A549 (cell line): Measurements from ENCODE around the gene USP9X. TPM values are rescaled to one million over a fixed set of nuclear protein-coding genes. Genes with fewer than 3 reads are reported as not detected.

Source experiments
- ATAC-seq, 2 experiments: fragments of 200-7000 bp in 1 of 2; fragments of >200 bp in 1 of 2; cut with Nextera tagmentation in 1 of 2; cut with Tn5 transposase in 1 of 2; 3 replicates each; pipeline versions ENCODE4 v1.8.0 to v1.9.1; 2018 to 2020; ENCODE audit warnings: mild to moderate bottlenecking in 1 of 2, moderate library complexity in 1 of 2
- CTCF ChIA-PET: fragments of 300-600 bp; sonication (Branson Sonifier 250); formaldehyde crosslinking; extraction: SDS; loops from one replicate; lab custom pipeline; 2021; ENCODE audit warnings: antibody characterized with exemption, inconsistent platforms; lab: Yijun Ruan, JAX
- POLR2A ChIA-PET: fragments of 350-600 bp; formaldehyde crosslinking; extraction: SDS; loops from one replicate; lab custom pipeline; 2021; ENCODE audit warnings: antibody characterized with exemption, inconsistent platforms; lab: Yijun Ruan, JAX
- DNase-seq, 2 experiments: peaks; one replicate each; pipeline versions ENCODE4 v3.0.0 to v3.0.0-alpha.2; 2011 to 2016; ENCODE audit warnings: low read depth in 1 of 2, low spot score in 1 of 2
- FAIRE-seq: peaks from 2 replicates; lab custom pipeline; 2011; peaks lifted over from hg19 to GRCh38; lab: Jason Lieb, UNC
- H3K27ac ChIP-seq, 2 experiments: fragments of >200 bp; sonication (Bioruptor Twin); formaldehyde crosslinking; 3 replicates each; pipeline ENCODE4 v1.5.1; 2016 to 2017
- H3K4me1 ChIP-seq: fragments of >200 bp; sonication (Bioruptor Twin); formaldehyde crosslinking; 3 replicates; pipeline ENCODE4 v1.6.1; 2016
- H3K4me2 ChIP-seq: fragments of >200 bp; sonication (Bioruptor Twin); formaldehyde crosslinking; 3 replicates; pipeline ENCODE4 v1.6.1; 2016
- H3K4me3 ChIP-seq: fragments of >200 bp; sonication (Bioruptor Twin); formaldehyde crosslinking; 3 replicates; pipeline ENCODE4 v1.5.1; 2016
- H3K9me3 ChIP-seq: fragments of >200 bp; sonication (Bioruptor Twin); formaldehyde crosslinking; 3 replicates; pipeline ENCODE4 v1.6.1; 2016
- CBX2 ChIP-seq: fragments of 200-600 bp; sonication (generic); IDR thresholded peaks from 2 replicates; pipeline ENCODE4 v1.6.1; 2016; ENCODE audit warnings: low read depth, mild to moderate bottlenecking, borderline replicate concordance
- EHF ChIP-seq: fragments of 250-450 bp; sonication (Bioruptor Pico); IDR thresholded peaks from 2 replicates; pipeline ENCODE4 v1.5.0; 2020; ENCODE audit warnings: mild to moderate bottlenecking
- FOSB ChIP-seq: fragments of 250-450 bp; sonication (Bioruptor Pico); IDR thresholded peaks from 2 replicates; pipeline ENCODE4 v1.5.0; 2020; ENCODE audit warnings: mild to moderate bottlenecking, moderate library complexity
- FOSL2 ChIP-seq, 2 experiments: fragments of 450-650 bp in 1 of 2; fragments of >200 bp in 1 of 2; sonication (Bioruptor Twin) in 1 of 2; formaldehyde crosslinking; IDR thresholded peaks; 2 replicates each; pipeline versions ENCODE4 v1.5.0 to v1.6.1; 2016 to 2020; ENCODE audit warnings: mild to moderate bottlenecking in 1 of 2, moderate library complexity in 1 of 2
- HOXB5 ChIP-seq: fragments of 250-450 bp; sonication (Bioruptor Pico); IDR thresholded peaks from 2 replicates; pipeline ENCODE4 v1.5.0; 2020; ENCODE audit warnings: mild to moderate bottlenecking, moderate library complexity
- KDM1A ChIP-seq: fragments of 200-600 bp; sonication (generic); IDR thresholded peaks from 2 replicates; pipeline ENCODE4 v1.6.1; 2016; ENCODE audit warnings: low read depth, mild to moderate bottlenecking
- MAFK ChIP-seq: fragments of 450-650 bp; IDR thresholded peaks from 2 replicates; pipeline ENCODE4 v1.6.1; 2014; ENCODE audit not compliant: partially characterized antibody
- PHF8 ChIP-seq: fragments of 200-600 bp; sonication (generic); IDR thresholded peaks from 2 replicates; pipeline ENCODE4 v1.6.1; 2016; ENCODE audit warnings: low read depth, mild to moderate bottlenecking, antibody characterized with exemption, moderate library complexity, borderline replicate concordance
- RARB ChIP-seq: fragments of 250-450 bp; sonication (Bioruptor Pico); IDR thresholded peaks from 2 replicates; pipeline ENCODE4 v1.8.0; 2021; ENCODE audit warnings: mild to moderate bottlenecking, moderate library complexity
- RCOR1 ChIP-seq: fragments of 150-350 bp; IDR thresholded peaks from 2 replicates; pipeline ENCODE4 v1.6.1; 2014; ENCODE audit warnings: antibody characterized with exemption, low read length, low read depth
- ZFP36 ChIP-seq: fragments of 450-650 bp; IDR thresholded peaks from 2 replicates; pipeline ENCODE4 v1.6.1; 2014; ENCODE audit warnings: borderline replicate concordance; ENCODE audit not compliant: partially characterized antibody
- ZNF302 ChIP-seq: fragments of 250-450 bp; sonication (Bioruptor Pico); IDR thresholded peaks from 2 replicates; pipeline ENCODE4 v1.9.0; 2021; ENCODE audit warnings: inconsistent platforms, mild to moderate bottlenecking, moderate library complexity
- WGBS: methylation state at CpG from one replicate; pipeline ENCODE4 v1.1.6; 2017; ENCODE audit errors: missing lambda C conversion rate; 5-methylcytosine and 5-hydroxymethylcytosine counted together
- polyA plus RNA-seq, 4 experiments: library from polyadenylated mRNA; depleted of rRNA in 3 of 4; stranded (reverse); fragments of >200 nt; fragmentation: RNase III in 1 of 4; extraction: RNeasy Plus Mini Kit Qiagen cat#74134 plus additional on column Dnase treatment in 1 of 4; gene quantifications; 2 replicates in 3 of 4; 3 replicates in 1 of 4; pipeline ENCODE4 v1.2.3, GENCODE V29; 2011 to 2017
- TF ChIP-seq, protein P1 (sequence below): fragments of >200 bp; sonication (Bioruptor Twin); formaldehyde crosslinking; IDR thresholded peaks from 3 replicates; pipeline ENCODE4 v1.6.1; 2016
- TF ChIP-seq, protein P2 (sequence below): fragments of 200-600 bp; sonication (generic); IDR thresholded peaks from 2 replicates; pipeline ENCODE4 v1.6.1; 2016; ENCODE audit warnings: antibody characterized with exemption, mild to moderate bottlenecking, moderate library complexity
- TF ChIP-seq, protein P3 (sequence below): IDR thresholded peaks from 2 replicates; pipeline ENCODE4 v1.6.1; 2012
- TF ChIP-seq, protein P4 (sequence below): fragments of 450-650 bp; IDR thresholded peaks from 2 replicates; pipeline ENCODE4 v1.6.1; 2014; ENCODE audit warnings: antibody characterized with exemption

Gene USP9X
- polyA plus RNA-seq, 2 of the 4 experiments (the other 2 are of a cell fraction) = 30.7 to 70.4 TPM

DNA sequence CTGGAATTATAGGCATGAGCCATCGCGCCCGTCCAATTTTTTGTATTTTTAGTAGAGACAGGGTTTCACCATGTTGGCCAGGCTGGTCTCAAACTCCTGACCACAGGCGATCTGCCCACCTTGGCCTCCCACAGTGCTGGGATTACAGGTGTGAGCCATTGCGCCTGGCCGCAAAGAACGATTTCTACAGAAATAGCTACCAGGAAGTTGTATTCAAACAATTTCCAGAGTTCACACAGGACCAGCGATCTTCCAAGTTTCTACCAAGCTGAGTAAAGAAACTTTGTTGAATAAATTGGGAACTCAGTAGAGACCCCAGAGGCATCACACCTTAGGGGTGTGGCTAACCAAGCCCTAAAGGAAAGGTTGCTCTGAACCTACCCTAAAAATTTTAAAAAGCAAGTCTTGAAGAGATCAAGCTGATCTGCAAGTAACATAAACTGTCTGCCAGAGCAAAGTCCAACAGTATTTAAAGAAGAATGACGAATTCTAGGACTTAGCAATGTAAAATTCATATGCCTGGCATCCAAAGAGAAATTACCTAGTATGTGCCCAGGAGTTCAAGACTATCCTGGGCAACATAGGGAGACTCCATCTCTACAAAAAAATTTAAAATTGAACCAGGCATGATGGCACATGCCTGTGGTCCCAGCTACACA, 48.4 kb upstream of the USP9X start (continued):
- TF ChIP-seq RCOR1 = no peak

DNA sequence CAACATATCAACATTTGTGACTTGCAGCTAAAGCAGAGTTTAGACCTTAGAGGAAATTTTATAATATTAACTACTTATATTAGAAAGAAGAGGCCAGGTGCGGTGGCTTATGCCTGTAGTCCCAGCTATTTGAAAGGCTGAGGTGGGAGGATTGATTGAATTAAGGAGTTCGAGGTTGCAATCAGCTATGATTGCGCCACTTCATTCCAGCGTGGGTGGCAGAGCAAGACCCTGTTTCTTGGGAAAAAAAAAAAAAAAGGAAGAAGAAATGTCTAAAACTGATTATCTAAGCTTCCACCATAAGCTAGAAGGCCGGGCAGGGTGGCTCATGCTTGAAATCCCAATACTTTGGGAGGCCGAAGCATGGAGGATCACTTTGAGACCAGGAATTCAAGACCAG, 42.0 kb upstream of the USP9X start:
- WGBS = 75% methylated on average over 6 of the region's 6 CpGs
- TF ChIP-seq, protein P1, sequence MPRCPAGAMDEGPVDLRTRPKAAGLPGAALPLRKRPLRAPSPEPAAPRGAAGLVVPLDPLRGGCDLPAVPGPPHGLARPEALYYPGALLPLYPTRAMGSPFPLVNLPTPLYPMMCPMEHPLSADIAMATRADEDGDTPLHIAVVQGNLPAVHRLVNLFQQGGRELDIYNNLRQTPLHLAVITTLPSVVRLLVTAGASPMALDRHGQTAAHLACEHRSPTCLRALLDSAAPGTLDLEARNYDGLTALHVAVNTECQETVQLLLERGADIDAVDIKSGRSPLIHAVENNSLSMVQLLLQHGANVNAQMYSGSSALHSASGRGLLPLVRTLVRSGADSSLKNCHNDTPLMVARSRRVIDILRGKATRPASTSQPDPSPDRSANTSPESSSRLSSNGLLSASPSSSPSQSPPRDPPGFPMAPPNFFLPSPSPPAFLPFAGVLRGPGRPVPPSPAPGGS = no peak
- no peak for TF ChIP-seq FOSL2 (IDR thresholded peaks at IDR 0.05)
- no peak for TF ChIP-seq FOSL2 (CRISPR knock-in tag; IDR thresholded peaks at IDR 0.05)
- TF ChIP-seq MAFK = no peak
- no peak for TF ChIP-seq ZNF302 (CRISPR knock-in tag)
- no peak for TF ChIP-seq EHF (CRISPR knock-in tag)
- TF ChIP-seq, protein P2, sequence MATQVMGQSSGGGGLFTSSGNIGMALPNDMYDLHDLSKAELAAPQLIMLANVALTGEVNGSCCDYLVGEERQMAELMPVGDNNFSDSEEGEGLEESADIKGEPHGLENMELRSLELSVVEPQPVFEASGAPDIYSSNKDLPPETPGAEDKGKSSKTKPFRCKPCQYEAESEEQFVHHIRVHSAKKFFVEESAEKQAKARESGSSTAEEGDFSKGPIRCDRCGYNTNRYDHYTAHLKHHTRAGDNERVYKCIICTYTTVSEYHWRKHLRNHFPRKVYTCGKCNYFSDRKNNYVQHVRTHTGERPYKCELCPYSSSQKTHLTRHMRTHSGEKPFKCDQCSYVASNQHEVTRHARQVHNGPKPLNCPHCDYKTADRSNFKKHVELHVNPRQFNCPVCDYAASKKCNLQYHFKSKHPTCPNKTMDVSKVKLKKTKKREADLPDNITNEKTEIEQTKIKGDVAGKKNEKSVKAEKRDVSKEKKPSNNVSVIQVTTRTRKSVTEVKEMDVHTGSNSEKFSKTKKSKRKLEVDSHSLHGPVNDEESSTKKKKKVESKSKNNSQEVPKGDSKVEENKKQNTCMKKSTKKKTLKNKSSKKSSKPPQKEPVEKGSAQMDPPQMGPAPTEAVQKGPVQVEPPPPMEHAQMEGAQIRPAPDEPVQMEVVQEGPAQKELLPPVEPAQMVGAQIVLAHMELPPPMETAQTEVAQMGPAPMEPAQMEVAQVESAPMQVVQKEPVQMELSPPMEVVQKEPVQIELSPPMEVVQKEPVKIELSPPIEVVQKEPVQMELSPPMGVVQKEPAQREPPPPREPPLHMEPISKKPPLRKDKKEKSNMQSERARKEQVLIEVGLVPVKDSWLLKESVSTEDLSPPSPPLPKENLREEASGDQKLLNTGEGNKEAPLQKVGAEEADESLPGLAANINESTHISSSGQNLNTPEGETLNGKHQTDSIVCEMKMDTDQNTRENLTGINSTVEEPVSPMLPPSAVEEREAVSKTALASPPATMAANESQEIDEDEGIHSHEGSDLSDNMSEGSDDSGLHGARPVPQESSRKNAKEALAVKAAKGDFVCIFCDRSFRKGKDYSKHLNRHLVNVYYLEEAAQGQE = no peak
- TF ChIP-seq KDM1A = no peak
- TF ChIP-seq FOSB (CRISPR knock-in tag) = no peak
- POLR2A ChIA-PET = interaction anchor here (3.0 kb wide), 1 partner anchor 42 kb away, joined by 12 read pairs; the partner anchor contains the start of gene USP9X
- CTCF ChIA-PET = interaction anchor here (1.1 kb wide), 1 partner anchor 71 kb away, joined by 4 read pairs; no protein-coding TSS in a partner anchor
- Histone ChIP-seq H3K4me3 (no peak overlapping the region), H3K4me2 (no peak overlapping the region), H3K4me1 (peaks cover 42% of the 10 kb centered on the region), H3K27ac (peak overlapping the region in 1 of 2 experiments; percentile 54; a peak in 1 of 6 replicates), H3K9me3 (no peaks in the 10 kb centered on the region)
- ATAC-seq = no peak
- FAIRE-seq = no peak
- DNase-seq = no peak

DNA sequence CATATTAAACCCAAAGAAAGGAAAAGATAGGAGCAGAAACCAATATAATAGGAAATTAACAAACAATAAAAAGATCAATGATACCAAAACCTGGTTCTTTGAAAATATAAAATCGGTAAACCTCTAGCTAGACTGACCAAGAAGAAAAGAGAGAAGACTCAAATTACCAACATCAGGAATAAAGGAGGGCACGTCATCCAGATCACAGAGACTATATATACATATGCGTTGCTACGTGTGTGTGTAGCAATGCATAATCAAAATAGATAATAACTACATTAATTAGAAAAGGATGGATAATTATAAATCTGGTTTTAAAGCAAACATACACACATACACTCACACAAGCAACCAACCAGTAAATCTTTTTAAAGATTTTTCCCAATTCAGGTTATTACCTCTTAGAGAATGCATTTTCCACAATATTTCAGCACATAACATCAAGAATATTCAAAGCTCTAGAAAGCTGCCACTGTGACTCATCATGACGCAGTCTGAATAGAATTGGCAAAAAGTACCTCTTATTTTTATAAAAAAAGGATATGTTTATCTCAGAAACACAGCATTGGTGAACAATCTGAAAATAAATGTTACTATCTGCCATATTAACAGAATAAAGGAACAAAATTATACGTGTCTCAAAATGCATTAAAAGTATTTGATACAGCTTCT, 41.4 kb upstream of the USP9X start:
- no peaks in the 10 kb centered on the region for H3K9me3 ChIP-seq
- WGBS = 54% methylated on average over 6 of the region's 6 CpGs
- DNase-seq (no peak), ATAC-seq (no peak), FAIRE-seq (no peak)
- ChIA-PET CTCF (interaction anchor here (1.1 to 1.4 kb wide), 2 partner anchors 27 to 71 kb away, joined by 3 to 4 read pairs; no protein-coding TSS in a partner anchor), POLR2A (interaction anchor here (3.0 kb wide), 1 partner anchor 41 kb away, joined by 12 read pairs; the partner anchor contains the start of gene USP9X)
- H3K4me3 ChIP-seq = no peak overlapping the region
- H3K4me2 ChIP-seq = peak overlapping the region; percentile 55
- H3K4me1 ChIP-seq = peaks cover 47% of the 10 kb centered on the region
- TF ChIP-seq PHF8 = no peak
- no peak for TF ChIP-seq HOXB5 (CRISPR knock-in tag)
- no peak for TF ChIP-seq FOSL2 (IDR thresholded peaks at IDR 0.05)
- TF ChIP-seq FOSL2 (CRISPR knock-in tag; IDR thresholded peaks at IDR 0.05) = peak; percentile 63
- TF ChIP-seq CBX2 = no peak
- no peak for TF ChIP-seq RARB (CRISPR knock-in tag)
- no peak for TF ChIP-seq ZFP36
- TF ChIP-seq, protein P3, sequence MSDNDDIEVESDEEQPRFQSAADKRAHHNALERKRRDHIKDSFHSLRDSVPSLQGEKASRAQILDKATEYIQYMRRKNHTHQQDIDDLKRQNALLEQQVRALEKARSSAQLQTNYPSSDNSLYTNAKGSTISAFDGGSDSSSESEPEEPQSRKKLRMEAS = no peak
- TF ChIP-seq, protein P4, sequence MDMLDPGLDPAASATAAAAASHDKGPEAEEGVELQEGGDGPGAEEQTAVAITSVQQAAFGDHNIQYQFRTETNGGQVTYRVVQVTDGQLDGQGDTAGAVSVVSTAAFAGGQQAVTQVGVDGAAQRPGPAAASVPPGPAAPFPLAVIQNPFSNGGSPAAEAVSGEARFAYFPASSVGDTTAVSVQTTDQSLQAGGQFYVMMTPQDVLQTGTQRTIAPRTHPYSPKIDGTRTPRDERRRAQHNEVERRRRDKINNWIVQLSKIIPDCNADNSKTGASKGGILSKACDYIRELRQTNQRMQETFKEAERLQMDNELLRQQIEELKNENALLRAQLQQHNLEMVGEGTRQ = no peak
- H3K27ac ChIP-seq = peak overlapping the region; percentile 32 to 54; a peak in 4 of 6 replicates
